ENCODE data around the gene SDK1.

SDK1 gene

DNA sequence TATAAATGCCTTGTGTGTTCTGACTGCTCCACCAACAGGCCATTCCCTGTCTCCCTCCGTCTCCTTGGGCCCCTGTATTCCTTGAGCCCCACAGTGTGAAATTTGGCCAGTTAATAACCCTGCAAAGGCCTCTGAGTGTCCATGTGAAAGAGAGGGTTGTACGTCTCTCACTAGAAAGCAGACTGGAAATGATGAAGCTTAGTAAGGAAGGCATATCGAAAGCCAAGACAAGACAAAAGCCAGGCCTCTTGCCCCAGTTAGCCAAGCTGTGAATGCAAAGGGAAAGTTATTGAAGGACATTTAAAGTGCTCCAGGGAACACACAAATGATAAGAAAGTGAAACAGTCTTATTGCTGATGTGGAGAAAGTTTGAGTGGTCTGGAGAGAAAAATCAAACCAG lies 680.2 kb downstream of the SDK1 start:
- DNase-seq (ENCODE audit: low read depth in 3 of 3): no peak

DNA sequence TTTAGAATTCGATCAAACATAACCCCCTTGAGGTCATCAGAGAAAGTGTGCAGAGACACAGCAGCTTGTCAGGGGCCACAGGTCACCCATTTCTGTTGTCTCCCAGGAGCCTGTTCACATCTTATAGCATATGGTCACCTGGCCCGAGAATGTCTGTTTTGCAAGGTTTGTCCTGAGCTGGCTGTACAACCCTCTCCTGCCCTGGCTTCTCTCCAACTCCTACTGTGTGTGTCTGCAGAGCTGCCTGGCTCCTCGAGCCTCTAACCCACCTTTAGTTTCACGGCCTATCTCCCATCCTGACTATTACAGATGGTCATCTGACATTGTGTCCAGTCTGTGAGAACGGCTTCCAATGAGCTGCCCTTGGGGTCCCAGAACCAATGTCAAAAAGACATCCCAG lies 683.4 kb downstream of the SDK1 start:
- DNase-seq (ENCODE audit: low read depth in 3 of 3): no peak

GRCh38 chr7:3986927-3987326 lies 685.9 kb downstream of the SDK1 start:
- no peak for DNase-seq (ENCODE audit: low read depth in 3 of 3)

GRCh38 chr7:3987426-3987927 lies 686.4 kb downstream of the SDK1 start:
- no peak for DNase-seq (ENCODE audit: low read depth in 3 of 3)

DNA sequence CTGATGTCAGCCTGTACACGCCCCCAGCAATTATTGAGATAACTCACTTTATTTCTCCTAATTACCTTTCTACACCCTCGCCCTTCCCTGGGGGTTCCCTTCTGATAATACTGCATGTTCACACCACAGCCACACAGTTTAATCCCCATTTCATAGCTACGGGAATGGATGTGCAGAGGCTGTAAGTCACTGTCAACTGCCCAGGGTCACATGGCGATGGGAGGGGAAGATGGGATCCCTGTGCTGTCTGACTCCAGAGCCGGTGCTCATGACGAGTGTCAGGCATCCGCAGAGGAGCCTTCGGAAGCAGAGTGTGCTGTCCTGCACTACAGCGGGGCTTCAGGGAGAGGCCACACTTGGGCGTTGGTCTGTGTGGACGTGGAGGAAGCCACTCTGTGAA lies 688.7 kb downstream of the SDK1 start:
- no peak for DNase-seq (ENCODE audit: low read depth in 3 of 3)

DNA sequence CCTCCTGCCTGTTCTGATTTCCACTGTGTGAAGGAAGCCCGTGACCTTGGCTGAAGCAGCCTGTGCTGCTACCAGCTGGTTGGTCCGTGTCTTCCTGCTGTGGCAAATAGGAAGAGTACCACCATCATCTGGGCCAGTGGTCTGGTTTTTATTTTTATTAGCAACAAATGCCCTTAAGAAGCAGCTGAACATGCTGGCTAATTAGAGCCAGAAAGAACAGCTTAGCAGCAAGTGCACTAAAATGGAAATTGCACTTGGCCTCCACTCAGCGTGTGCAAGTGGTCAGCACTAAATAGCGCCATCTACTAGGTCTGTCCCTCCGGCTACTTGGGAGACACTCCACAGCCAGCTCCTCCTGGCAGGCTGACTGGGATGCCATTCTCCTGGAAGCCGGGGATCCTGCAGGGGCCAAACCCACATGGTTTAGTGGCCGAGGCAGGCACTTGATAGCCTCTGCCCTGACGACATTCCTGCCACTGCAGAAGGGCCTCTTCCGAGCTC lies 690.7 kb downstream of the SDK1 start:
- DNase-seq (ENCODE audit: low read depth in 3 of 3): no peak

GRCh38 chr7:3992841-3993240 lies 691.8 kb downstream of the SDK1 start:
- DNase-seq (ENCODE audit: low read depth in 3 of 3): no peak

GRCh38 chr7:3994764-3995163 lies 693.7 kb downstream of the SDK1 start:
- no peak for DNase-seq (ENCODE audit: low read depth in 3 of 3)

DNA sequence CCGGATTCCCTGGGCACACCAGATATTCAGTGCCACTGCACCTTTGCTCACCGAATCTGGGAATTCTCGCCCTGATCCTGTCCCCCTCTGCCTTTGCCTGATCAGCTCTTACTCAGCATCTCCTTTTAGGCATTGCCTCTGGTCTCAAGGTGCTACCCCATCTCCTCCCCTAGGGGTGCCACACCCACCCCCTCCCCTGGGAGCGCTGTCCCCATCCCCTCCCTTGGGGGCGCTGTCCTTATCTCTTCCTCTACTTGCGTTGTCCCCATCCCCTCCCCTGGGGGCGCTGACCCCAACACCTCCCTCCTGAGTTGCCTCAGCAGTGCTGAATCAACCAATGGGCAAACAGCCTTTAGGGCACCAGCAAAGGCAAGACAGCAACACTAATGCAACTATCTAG lies 694.1 kb downstream of the SDK1 start:
- DNase-seq (ENCODE audit: low read depth in 3 of 3): no peak

- DNase-seq (ENCODE audit: low read depth in 3 of 3): no peak
Measured at GRCh38 chr7:3998060-3998459, 697.0 kb downstream of the SDK1 start.

DNA sequence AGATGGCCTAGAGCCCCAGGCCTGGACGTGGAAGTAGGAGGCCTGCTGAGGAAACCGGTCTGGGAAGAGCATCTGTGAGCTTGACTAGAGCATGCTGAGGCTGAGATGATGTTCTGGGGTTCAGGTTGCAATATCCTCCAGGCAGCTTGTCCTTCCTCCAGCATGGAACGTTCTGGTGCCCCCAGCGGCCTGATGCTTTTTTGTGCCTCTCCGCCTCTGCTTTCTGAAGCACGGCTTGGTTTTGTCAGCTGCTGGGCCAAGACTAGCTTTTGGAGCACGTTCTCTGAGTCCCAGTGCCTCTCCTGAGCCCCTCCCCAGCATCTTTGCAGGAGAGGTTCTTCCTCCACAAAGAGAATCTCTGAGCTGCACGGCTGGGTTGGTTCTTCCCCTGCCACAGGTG lies 699.1 kb downstream of the SDK1 start:
- DNase-seq (ENCODE audit: low read depth in 3 of 3): no peak

DNA sequence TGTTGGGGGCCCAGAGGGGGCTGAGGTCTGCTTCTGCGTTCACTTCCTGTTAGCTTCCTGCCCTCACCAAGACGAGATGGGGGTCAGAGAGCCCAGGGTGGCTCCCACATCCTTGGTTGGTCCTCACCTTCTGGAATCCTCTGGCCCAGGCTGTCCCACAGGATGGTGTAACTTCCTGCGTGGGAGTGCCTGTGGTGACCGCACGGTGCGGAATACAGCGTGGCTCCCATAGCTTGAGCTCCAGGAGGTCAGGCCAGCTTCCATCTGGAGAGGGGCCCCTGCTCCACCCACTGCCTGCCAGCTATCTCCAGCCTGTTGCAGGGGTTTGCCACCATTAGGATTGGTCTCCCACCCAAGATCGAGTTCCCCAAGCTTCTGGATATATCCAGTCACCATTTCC lies 699.9 kb downstream of the SDK1 start:
- DNase-seq (ENCODE audit: low read depth in 3 of 3): no peak

- no peak for DNase-seq (ENCODE audit: low read depth in 3 of 3)
Measured at GRCh38 chr7:4001742-4002141, 700.7 kb downstream of the SDK1 start.

- no peak for DNase-seq (ENCODE audit: low read depth in 3 of 3)
Measured at GRCh38 chr7:4003503-4003902, 702.5 kb downstream of the SDK1 start.

DNA sequence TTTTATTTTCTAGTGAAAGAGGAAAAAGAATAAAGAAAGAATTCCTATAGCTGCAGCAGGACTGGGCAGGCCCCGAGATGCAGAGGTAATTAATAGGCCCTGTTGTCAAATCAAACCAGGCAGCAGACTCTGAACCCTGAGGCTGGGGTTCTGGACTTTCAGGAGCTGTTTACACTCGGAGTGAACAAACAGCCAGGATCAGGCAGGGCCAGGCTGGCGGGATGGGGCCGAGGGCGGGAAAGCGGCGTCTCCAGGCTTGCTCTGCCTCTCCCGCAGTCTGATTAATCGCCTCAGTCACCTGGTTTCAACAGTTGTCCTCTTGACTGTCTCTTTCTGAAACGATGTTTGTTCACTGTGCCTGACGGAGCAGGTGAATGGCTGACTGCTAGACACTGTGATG lies 705.6 kb downstream of the SDK1 start:
- no peak for DNase-seq (ENCODE audit: low read depth in 3 of 3)

DNA sequence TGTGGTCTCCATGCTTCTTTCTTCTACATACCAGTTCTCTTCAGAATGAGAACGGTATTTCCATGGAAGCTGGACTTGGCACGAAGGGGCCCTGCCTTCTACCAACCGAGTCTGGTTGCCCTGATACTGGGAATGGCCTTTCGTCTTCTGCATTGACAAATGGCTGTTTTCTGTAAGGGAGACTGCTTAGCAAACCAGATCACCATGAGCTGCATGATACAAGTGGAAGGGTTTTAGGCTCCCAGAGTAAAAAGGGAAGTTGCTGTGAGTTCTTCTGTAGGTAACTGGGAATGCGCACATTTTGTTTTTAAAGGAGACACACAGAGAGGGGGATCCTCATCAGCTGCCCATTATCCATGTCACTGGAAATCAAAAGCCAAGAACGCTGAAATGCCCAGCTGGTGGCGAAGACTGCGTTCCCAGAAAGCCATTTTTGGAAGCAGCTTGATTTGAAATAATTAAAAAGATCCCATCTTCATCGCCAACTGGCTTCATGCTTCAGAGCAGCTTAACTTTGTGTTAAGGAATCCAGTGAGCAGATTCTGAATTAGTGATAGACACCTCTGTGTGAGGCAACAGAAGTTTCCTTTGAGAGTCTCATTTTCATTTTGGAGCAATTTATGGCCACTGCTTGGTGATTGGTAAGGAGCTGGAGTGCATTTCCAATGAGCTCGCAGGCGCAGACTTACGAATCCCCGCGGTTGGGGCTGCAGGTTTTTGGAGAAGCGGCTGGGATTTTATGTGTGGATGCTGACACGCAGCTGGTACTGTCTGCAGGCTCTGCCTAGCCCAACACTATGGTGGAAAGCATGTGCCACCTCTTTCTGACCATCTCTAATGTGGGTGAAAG lies 708.4 kb downstream of the SDK1 start:
- no peak for DNase-seq (ENCODE audit: low read depth in 3 of 3)

- no peak for DNase-seq (ENCODE audit: low read depth in 3 of 3)
Measured at GRCh38 chr7:4010061-4010605, 709.1 kb downstream of the SDK1 start.

- no peak for DNase-seq (ENCODE audit: low read depth in 3 of 3)
Measured at GRCh38 chr7:4010923-4011656, 710.0 kb downstream of the SDK1 start.

- DNase-seq (ENCODE audit: low read depth in 3 of 3): no peak
Measured at GRCh38 chr7:4013793-4014192, 712.7 kb downstream of the SDK1 start.

DNA sequence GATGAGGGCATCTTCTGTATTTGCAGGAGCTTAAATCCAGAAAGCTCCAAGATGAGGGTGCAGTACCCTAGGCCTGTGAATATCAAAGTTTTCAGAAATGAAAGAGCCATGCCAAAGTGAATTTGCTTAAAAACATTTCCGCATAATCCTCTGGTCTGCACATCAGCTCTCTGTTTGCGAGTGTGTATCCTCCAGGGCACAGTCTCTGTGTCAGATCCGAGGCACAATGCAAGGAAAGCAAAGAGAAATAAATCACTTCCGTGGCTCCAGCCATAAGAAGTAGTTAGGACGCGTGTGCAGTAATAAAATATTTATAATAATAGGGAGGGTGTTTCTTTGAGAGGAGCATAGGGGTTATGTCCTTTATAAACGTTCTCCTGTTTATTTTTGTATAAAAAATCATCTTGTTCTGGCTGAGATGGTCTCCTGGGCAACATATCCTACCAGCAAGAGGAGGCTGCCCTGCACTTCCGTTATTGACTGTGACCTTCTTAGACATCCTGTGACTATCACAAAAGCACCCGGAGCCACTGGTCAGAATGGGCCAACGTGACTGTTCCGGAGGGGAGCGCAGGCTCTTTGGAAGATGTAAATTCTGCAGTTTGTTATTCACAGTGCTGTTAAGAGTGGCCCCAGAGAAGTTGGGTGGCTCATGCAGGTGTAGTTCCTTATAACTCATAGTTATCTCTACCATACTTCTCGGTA lies 713.4 kb downstream of the SDK1 start:
- no peak for DNase-seq (ENCODE audit: low read depth in 3 of 3)

DNA sequence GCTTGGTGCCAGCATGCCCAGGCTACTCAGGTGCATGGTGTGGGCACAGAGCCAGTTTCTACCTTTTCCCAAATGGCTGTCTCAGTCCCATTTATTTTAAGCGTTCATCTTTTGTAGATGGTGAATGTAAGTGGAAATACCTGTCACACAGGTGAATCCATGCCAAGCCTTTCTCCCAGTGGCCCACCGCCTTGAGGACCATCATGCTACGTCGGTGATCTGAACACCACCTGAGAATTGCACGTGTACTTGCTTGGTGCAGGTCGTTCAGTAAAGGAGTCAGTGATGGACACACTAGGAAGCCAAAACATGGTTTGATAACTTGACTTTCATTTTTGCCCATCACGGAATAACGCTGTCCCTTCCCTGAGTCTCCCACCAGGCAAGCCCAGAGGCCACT lies 714.3 kb downstream of the SDK1 start:
- DNase-seq (ENCODE audit: low read depth in 3 of 3): no peak

DNA sequence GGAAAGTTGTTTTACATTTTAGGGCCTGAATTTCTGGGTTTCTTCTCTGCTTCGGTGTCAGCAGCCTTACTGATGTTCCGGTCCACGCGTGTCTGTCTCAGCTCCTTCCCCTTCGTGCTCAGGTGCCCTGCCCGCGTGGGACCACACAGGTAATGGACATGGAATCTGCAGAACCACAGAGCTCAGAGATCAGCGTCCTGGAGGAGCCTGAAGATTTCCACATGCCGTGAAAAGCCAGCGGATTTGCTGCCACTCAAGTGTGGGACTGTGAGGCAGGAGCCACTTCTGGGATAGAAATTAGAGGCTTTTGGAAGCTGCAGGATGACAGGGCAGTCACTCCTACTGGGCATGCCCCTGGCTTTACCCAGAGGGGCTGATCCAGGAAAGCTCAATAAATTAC lies 714.9 kb downstream of the SDK1 start:
- no peak for DNase-seq (ENCODE audit: low read depth in 3 of 3)
